T-helper 9 cell (primary cell): Measurements from ENCODE around the gene ZNF175.

Experiments used
- DNase-seq: peaks from one replicate; pipeline ENCODE4 v3.0.0-alpha.2; 2020

ZNF175 gene

DNA sequence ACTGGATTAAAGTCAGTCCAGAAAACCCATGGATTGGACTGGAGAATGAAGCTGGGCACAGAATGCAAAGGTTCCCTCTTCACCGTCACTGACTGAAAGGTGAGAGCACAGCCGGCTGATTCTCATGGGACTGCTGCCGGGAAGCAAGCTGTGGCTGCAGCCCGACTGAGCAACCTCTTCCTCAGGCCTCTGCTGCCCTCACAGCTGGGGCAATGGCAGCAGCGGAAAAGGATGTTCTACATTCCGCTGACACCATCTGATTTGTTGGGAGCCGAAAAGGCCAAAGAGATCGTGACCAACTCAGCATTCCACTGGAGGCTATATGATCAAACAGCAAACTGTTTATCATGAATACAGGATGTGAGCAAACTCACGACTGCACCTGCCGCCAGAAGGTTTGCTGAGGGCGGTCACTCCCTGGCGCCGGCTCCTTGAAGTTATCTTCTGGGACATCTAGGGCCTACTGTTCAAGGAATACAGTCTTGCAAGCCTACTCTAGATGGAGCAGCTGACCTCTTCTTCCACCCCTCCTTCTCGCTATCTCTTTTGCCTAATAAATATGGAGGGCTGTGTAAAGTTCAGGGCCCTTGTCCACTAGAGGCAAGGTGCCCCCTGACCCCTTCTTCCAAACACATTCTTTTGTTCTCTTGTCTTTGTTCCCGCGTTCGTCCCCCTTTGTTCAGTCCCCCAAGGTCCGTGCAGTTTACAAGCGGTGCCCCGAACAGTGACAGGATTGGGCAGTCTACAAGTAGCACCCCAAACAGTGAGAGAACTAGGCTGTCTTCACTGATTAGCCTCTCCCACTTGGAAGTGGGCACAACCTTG, 20.0 kb upstream of the ZNF175 start:
- DNase-seq: no peak

- DNase-seq: no peak
These were observed 19.2 kb upstream of the ZNF175 start for GRCh38 chr19:51551673-51552432.

DNA sequence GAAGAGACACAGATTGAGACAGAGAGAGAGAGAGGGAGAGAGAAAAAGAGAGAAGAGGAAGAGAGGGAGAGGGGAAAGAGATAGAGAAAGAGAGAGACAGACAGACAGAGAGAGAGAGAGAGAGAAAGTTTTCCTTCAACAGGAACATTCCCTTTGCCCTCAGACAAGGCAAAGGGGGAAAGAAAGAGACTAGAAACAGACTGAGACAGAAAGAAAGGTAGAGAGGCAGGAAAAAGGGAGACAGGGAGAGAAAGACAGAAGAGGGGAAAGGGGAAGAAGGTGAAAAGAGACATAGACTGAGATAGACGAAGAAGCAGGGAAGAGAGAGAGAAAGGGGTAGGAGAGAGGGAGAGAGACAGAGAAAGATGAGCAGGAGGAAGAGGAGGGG, 18.5 kb upstream of the ZNF175 start:
- no peak for DNase-seq

DNA sequence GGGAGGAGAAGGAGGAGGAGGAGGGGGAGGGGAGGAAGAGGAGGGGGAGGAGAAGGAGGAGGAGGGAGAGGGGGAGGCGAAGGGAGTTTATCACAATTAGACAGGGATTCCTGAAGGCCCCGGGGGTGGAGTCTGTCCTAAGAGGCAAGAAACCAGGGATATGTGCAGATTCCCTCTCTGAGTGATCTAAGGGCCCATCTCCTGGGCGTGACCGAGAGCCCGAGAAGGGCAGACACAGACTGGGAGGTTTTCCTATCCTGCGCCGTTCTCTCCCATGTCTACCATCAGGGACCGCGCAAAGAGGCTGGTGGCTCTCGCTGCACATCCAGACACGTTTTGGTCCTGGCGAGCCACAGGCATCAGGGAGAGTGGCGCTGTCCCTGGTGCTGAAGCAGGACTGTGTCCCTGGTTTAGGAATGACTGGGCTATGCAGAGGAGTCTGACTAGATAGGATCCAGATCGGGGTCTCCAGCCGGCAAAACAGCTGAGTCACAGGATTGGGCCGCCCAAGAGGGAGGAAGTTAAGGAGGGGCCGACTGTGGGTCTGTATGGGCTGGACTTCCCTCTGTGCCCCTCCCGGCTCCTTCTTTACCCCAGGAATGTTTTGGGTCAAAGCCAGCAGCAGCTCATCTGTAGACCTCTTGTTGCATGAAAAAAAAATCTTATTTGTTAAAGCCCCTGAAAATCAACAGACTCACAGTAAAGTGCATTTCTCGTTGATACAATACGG, 17.9 kb upstream of the ZNF175 start:
- DNase-seq: peak; percentile 11

DNA sequence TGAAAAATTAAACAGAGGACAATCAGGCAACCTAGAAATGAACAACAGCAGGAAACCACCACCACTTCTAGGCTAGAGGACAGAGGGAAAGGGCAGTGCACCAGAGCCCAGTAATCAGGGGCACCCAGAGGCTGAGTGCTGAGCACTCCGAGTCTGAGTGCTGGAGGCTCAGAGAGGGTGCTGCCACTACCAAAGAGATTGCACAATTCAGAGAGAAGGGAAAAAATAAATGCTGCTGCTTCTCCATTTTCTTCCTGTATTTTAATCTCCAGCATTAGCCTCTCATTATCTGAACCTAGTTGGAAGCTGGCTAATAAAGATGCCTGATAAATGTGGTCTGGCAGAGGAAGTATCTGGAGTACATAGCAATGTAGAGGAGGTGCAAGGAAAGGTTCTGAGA, 11.8 kb upstream of the ZNF175 start:
- DNase-seq: no peak

DNA sequence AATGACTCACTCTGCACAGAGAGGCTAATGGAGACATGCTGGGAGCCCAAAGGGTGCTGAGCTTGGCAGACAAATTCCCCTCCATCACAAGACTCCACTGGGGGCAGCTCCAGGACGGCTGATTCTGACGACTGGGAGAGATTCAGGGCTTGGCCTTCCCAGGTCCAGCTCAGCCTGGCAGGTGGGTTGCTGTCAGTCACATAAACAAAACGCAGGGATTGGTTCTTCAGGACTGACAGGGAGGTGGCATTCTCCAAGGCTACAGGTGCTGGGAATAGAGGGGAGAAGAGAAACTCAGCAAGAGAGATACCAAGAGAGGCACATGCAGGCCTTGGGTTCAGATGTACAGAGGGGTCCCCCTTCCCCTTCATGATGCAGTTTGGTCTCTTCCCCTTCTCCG, 10.7 kb upstream of the ZNF175 start:
- no peak for DNase-seq

DNA sequence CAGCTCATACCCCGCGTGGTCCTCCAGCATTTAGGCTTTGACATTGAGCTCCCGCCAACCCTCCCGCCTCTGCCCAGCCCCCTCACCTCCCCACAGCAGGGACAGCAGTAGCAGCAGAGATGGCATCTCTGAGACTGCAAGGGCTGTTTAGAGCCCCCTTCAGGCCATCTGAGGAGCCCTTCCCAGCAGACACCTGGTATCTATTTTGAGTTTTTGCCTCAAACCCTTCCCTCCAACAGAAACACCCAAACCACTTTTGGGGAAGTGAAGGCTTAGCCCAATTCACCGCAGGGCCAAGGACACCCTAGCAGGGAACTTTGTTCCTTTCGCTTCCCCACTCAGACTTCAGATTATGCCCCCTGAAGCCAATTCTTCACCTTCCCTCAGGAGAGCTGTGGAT, 6.3 kb upstream of the ZNF175 start:
- DNase-seq: no peak

DNA sequence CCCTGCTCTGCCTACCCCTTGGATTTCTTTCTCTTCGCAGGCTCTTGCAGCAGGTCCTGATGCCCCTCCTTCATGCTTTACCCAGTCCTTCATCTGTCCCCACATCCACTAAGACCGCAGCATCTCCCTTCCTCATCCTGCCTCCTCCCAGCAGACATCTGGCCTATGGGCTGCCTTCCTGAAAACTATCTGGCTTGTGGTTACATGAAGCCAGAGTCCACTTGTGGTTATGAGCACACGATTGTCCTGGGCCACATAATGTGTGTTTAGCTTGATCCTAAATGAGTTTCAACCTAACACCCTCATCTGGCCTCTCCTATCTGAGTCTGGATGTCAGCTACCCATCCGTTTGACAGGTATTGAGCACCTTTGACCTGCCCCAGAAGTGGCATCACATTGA, 5.5 kb upstream of the ZNF175 start:
- no peak for DNase-seq

DNA sequence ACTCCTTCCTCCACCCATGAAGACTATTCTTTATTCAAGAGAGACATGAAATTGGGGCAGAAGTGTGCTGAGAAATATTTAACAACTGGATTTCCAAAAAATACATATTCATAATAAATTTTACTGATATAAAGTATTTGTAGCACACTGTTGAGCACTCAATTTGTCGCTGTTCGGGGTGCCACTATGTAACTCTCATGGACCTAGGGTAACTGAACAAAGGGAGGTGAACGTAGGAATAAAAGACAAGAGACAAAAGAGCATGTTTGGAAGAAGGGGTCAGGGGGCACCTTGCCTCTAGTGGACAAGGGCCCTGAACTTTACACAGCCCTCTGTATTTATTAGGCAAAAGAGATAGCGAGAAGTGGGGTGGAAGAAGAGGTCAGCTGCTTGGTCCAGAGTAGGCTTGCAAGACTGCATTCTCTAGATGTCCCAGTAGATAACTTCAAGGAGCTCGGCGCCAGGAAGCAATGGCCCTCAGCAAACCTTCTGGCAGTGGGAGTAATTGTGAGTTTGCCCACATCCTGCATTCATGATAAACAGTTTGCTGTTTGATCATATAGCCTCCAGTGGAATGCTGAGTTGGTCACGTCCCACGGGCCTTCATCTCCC, 4.5 kb upstream of the ZNF175 start:
- no peak for DNase-seq

GRCh38 chr19:51567583-51567982, 3.5 kb upstream of the ZNF175 start:
- DNase-seq: no peak

- DNase-seq: no peak
These were observed 2.6 kb upstream of the ZNF175 start for GRCh38 chr19:51568456-51568855.

DNA sequence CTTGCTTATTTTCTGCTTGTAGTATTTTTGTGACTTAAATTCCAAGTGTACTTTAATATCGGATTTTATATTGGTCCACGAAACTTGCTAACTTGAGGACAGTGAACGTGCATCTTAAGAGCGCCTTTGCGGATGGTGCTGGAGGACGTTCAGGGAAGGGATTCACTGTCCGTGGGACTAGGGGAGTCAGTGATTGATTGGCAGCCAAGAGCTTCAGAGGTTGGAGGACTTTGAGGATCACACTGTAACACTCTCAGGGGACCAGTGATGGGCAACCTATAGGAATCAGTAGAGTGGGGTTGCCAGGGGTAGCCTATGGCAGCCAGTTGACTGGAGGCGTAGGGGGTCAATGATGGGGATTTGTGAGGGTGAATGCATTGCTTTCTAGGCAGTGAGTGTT, 516 bp downstream of the ZNF175 start:
- DNase-seq: no peak

DNA sequence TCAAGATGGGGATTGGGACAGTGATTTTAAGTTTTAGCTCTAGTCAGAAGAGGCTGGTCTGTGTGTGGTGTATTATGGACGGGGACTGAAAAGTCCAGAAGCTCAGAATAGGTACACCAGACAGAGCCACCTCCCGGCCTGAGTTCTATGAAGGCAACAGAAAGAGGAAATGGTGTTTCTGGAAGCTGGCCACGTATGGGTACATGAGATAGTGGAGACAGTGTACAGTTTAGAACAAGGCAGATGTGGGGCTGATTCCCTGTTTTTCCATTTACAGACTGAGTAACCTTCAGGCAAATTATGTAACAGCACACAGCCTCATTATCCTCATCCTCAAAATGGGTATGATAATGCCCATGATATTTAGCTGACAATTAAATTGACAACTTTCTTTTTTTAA, 1.3 kb downstream of the ZNF175 start:
- no peak for DNase-seq

GRCh38 chr19:51572908-51573307, 1.8 kb downstream of the ZNF175 start:
- DNase-seq: no peak

DNA sequence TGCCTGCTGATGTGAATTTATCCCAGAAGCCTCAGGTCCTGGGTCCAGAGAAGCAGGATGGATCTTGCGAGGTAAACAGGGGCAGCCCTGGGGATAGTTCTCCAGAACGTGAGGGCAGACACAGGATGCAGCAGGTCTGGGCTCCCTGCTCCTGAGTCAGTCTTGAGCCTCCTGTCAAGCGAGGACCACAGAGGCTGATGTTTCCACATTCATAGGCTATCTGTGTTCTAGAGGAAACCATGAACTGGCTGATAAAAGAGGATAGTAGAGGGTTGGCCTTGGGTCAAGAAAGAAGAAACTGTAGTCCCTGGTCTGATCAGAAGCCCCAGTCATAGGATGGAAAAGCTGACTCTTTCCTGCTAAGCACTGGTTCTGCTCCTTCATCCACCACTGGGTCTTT, 2.2 kb downstream of the ZNF175 start:
- no peak for DNase-seq

DNA sequence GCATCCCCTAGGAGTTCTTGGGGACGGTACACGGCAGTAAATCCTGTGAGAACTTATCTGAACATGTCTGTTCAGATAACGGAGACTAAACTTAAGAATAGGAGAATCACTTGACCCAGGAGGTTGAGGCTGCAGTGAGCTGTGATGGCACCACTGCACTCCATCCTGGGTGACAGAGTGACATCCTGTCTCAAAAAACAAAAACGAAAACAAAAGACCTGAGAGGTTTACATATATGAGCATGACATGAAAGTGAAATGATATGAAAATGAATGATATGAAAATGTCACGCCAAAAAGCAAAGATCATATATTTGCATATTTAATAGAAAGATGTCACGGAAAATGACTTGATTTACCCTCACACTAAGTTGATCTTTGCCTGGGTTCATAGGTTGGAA, 5.8 kb downstream of the ZNF175 start:
- DNase-seq: no peak

DNA sequence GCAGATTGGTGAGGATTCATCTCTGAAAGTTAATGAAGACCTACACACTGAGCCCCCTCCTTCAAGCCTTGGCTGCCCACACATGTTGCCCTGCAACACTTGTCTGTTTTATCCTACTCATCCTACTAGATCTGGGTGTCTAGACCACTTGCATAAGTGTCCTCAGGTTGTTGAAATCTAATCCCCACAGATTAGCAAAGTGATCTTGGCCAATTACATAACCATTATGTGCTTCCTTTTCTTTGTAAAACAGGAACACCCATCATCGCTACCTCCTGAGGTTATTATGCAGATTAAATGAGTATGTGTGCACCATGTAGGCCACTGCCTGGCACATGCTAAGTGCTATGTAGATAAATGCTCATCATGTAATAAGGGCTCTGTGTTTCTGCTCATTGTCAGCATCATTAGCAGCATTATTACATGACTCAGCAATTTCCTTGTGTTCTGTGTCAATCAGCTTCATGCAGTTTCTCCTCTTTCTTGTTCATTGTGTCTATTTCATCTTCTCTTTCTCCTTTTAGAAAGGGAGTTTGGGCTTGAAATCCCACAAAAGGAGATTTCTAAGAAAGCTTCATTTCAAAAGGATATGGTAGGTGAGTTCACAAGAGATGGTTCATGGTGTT, 15.1 kb downstream of the ZNF175 start:
- DNase-seq: no peak

GRCh38 chr19:51586799-51587198, 15.7 kb downstream of the ZNF175 start:
- no peak for DNase-seq

DNA sequence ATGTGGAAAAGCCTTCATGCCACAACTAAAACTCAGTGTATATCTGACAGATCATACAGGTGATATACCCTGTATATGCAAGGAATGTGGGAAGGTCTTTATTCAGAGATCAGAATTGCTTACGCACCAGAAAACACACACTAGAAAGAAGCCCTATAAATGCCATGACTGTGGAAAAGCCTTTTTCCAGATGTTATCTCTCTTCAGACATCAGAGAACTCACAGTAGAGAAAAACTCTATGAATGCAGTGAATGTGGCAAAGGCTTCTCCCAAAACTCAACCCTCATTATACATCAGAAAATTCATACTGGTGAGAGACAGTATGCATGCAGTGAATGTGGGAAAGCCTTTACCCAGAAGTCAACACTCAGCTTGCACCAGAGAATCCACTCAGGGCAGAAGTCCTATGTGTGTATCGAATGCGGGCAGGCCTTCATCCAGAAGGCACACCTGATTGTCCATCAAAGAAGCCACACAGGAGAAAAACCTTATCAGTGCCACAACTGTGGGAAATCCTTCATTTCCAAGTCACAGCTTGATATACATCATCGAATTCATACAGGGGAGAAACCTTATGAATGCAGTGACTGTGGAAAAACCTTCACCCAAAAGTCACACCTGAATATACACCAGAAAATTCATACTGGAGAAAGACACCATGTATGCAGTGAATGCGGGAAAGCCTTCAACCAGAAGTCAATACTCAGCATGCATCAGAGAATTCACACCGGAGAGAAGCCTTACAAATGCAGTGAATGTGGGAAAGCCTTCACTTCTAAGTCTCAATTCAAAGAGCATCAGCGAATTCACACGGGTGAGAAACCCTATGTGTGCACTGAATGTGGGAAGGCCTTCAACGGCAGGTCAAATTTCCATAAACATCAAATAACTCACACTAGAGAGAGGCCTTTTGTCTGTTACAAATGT, 16.4 kb downstream of the ZNF175 start:
- no peak for DNase-seq

- DNase-seq: no peak
These were observed 18.4 kb downstream of the ZNF175 start for GRCh38 chr19:51589511-51589910.

DNA sequence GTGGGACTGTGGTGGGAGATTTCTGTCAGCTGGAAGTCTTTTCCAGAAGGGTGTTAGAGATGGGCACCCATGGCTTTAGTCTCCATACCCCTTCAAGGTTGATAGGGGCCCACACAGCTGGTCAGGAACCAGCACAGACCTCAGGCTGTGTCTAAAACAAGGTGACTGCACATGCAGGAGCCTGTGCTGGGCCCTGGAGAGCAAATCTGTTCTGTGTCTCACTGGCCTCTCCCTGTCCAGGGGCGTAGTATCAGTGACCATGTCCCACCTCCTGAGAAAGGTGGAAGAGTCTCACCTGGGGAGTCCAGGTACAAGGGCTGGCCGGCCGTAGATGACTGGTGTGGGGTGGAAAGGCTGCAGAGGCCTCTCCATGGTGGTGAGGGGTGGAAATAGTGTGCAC, 19.4 kb downstream of the ZNF175 start:
- no peak for DNase-seq

DNA sequence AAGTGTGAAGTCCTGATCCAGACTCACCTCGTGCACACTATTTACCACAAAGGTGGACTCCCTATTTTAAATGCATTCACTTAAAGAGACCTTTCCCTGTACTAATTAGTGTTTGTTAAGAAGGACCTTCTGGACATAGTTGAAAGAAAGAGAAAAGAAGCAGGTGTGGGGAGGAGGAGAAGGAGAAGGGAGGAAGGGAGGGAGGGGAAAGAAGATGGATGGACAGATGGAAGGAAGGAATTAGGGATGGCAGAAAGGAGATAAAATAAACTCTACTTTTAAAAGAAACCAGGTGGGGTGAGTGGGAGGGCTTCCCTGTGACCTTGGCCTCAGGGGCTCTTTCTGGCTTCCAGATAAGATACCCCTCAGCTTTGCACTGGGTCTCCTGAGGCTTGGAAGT, 21.4 kb downstream of the ZNF175 start:
- no peak for DNase-seq
